DND-41 (cell line): ENCODE data around the gene KRTAP17-1.

ENCODE experiments used
- ATAC-seq: fragments of 200-7000 bp; cut with Tn5 transposase; 3 replicates; pipeline ENCODE4 v1.9.1; 2021; ENCODE audit warnings: low read depth; ENCODE audit not compliant: insufficient read depth
- DNase-seq: peaks from one replicate; pipeline ENCODE4 v3.0.0-alpha.2; 2020
- H2AFZ ChIP-seq: 2 replicates; pipeline ENCODE4 v1.6.0; 2012; ENCODE audit warnings: low read depth, low read length
- H3K27ac ChIP-seq: 2 replicates; pipeline ENCODE4 v1.5.1; 2012; ENCODE audit warnings: low read length, inconsistent platforms
- H3K27me3 ChIP-seq: fragments of 200-600 bp; sonication (generic); 2 replicates; pipeline ENCODE4 v1.6.0; 2012; ENCODE audit warnings: low read length, mild to moderate bottlenecking, inconsistent platforms; ENCODE audit not compliant: insufficient read depth, poor library complexity
- H3K36me3 ChIP-seq: 2 replicates; pipeline ENCODE4 v1.5.1; 2012; ENCODE audit warnings: low read length, inconsistent platforms; ENCODE audit not compliant: insufficient read depth
- H3K4me1 ChIP-seq: 2 replicates; pipeline ENCODE4 v1.5.1; 2012; ENCODE audit warnings: mild to moderate bottlenecking, low read length; ENCODE audit not compliant: insufficient read depth
- H3K4me2 ChIP-seq: 2 replicates; pipeline ENCODE4 v1.6.0; 2012; ENCODE audit warnings: mild to moderate bottlenecking, moderate library complexity, low read length, inconsistent platforms; ENCODE audit not compliant: insufficient read depth
- H3K4me3 ChIP-seq, 2 experiments: fragments of 200-600 bp in 1 of 2; shearing (Covaris generic) in 1 of 2; 2 replicates each; pipeline ENCODE4 v1.5.1; 2012 to 2016; ENCODE audit warnings: inconsistent platforms in 2 of 2, low read length in 2 of 2, mild to moderate bottlenecking in 2 of 2, low read depth in 1 of 2, moderate library complexity in 1 of 2
- H3K79me2 ChIP-seq: 2 replicates; pipeline ENCODE4 v1.6.0; 2012; ENCODE audit warnings: low read length, inconsistent platforms; ENCODE audit not compliant: insufficient read depth
- H3K9ac ChIP-seq: 2 replicates; pipeline ENCODE4 v1.6.0; 2012; ENCODE audit warnings: low read depth, mild to moderate bottlenecking, inconsistent platforms, low read length, moderate library complexity
- H3K9me3 ChIP-seq: 2 replicates; pipeline ENCODE4 v1.5.1; 2012; ENCODE audit warnings: low read length, moderate library complexity, mild to moderate bottlenecking, inconsistent platforms; ENCODE audit not compliant: insufficient read depth, severe bottlenecking
- H4K20me1 ChIP-seq: 2 replicates; pipeline ENCODE4 v1.6.0; 2012; ENCODE audit warnings: low read length; ENCODE audit not compliant: insufficient read depth
- EZH2 ChIP-seq: IDR thresholded peaks from 3 replicates; pipeline ENCODE4 v1.6.1; 2012; ENCODE audit warnings: borderline replicate concordance, low read depth, mild to moderate bottlenecking, moderate library complexity, low read length, inconsistent platforms; ENCODE audit not compliant: severe bottlenecking
- TF ChIP-seq, protein P1 (sequence below): IDR thresholded peaks from 2 replicates; pipeline ENCODE4 v1.5.1; 2012; ENCODE audit warnings: borderline replicate concordance, low read length, moderate library complexity, mild to moderate bottlenecking; ENCODE audit not compliant: poor library complexity, severe bottlenecking; ENCODE audit errors: extremely low read depth

KRTAP17-1 gene

DNA sequence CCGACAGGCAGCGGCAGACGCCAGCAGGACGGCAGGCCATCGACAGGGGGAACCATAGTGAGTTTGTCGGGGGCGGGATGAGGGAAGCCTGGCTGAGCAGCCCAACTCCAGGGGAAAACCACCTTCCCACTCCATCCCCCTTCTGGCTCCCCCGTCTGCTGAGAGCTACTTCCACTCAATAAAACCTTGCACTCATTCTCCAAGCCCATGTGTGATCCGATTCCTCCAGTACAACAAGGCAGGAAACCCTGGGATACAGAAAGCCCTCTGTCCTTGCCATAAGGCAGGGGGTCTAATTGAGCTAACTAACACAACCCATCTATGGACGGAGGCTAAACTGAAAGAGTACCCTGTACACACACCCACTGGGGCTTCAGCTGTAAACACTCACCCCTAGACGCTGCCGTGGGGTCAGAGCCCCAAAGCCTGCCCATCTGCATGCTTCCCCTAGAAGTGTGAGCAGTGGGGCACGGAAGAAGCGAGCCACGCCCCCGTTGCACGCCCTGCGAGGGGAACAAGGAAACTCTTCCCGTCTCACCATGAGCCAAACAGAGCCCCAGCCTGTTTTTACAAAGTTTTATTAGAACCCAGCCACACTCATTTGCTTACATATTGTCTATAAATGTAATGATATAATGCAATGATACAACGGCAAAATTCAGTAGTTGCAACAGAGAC, 16.9 kb downstream of the KRTAP17-1 start:
- Histone ChIP-seq H2AFZ (no peak overlapping the region), H3K27ac (no peak overlapping the region), H3K4me3 (no peak overlapping the region), H3K79me2 (no peaks in the 10 kb centered on the region), H3K9me3 (no peaks in the 10 kb centered on the region), H3K36me3 (no peaks in the 10 kb centered on the region), H3K4me2 (no peak overlapping the region), H4K20me1 (no peaks in the 10 kb centered on the region), H3K27me3 (peaks cover 6% of the 10 kb centered on the region), H3K4me1 (no peaks in the 10 kb centered on the region), H3K9ac (no peak overlapping the region)
- DNase-seq: no peak
- TF ChIP-seq EZH2: no peak
- TF ChIP-seq, protein P1, sequence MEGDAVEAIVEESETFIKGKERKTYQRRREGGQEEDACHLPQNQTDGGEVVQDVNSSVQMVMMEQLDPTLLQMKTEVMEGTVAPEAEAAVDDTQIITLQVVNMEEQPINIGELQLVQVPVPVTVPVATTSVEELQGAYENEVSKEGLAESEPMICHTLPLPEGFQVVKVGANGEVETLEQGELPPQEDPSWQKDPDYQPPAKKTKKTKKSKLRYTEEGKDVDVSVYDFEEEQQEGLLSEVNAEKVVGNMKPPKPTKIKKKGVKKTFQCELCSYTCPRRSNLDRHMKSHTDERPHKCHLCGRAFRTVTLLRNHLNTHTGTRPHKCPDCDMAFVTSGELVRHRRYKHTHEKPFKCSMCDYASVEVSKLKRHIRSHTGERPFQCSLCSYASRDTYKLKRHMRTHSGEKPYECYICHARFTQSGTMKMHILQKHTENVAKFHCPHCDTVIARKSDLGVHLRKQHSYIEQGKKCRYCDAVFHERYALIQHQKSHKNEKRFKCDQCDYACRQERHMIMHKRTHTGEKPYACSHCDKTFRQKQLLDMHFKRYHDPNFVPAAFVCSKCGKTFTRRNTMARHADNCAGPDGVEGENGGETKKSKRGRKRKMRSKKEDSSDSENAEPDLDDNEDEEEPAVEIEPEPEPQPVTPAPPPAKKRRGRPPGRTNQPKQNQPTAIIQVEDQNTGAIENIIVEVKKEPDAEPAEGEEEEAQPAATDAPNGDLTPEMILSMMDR: no peak
- no peak for ATAC-seq

DNA sequence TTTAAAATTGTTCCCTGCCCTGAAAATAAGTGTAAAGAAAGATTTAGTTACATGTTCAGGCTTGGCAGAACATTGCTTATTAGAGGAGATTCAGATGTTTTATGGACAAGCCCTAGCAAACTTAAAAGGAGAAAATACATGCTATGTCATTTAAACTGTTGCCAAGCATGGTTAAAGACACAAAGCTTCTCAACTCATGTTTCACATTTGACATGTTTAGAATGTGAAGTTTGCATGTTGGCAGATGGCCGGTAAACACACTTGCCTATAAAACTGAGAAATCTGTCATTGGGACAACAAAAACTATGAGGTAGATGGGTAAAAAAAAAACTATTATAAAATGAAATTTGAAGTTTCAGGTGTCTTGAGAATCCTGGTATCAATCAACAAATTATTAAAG, 18.7 kb downstream of the KRTAP17-1 start:
- no peak for DNase-seq
- Histone ChIP-seq H3K79me2 (no peaks in the 10 kb centered on the region), H3K27ac (no peak overlapping the region), H2AFZ (no peak overlapping the region), H3K4me2 (no peak overlapping the region), H4K20me1 (no peaks in the 10 kb centered on the region), H3K9me3 (no peaks in the 10 kb centered on the region), H3K36me3 (no peaks in the 10 kb centered on the region), H3K4me3 (no peak overlapping the region), H3K9ac (no peak overlapping the region), H3K27me3 (peaks cover 6% of the 10 kb centered on the region), H3K4me1 (no peaks in the 10 kb centered on the region)
- TF ChIP-seq EZH2: no peak
- TF ChIP-seq, protein P1: no peak
- ATAC-seq: no peak

- H3K27me3 ChIP-seq: peaks cover 5% of the 10 kb centered on the region
- TF ChIP-seq EZH2: no peak
- ATAC-seq: no peak
Measured at GRCh38 chr17:41294016-41294415, 21.5 kb downstream of the KRTAP17-1 start.

GRCh38 chr17:41287050-41287449, 28.5 kb downstream of the KRTAP17-1 start:
- DNase-seq: no peak

More at GRCh38 chr17:41294016-41294415, 21.5 kb downstream of the KRTAP17-1 start:
- no peaks in the 10 kb centered on the region for H3K36me3 ChIP-seq
- H3K9me3 ChIP-seq: no peaks in the 10 kb centered on the region
- no peak overlapping the region for H3K4me3 ChIP-seq
- no peak overlapping the region for H3K9ac ChIP-seq
- H3K79me2 ChIP-seq: no peaks in the 10 kb centered on the region
- H3K4me1 ChIP-seq: no peaks in the 10 kb centered on the region
- H4K20me1 ChIP-seq: no peaks in the 10 kb centered on the region
- H2AFZ ChIP-seq: no peak overlapping the region
- no peak for DNase-seq
- no peak overlapping the region for H3K4me2 ChIP-seq
- no peak overlapping the region for H3K27ac ChIP-seq

More at GRCh38 chr17:41287050-41287449, 28.5 kb downstream of the KRTAP17-1 start:
- Histone ChIP-seq H2AFZ (no peak overlapping the region), H3K27me3 (peaks cover 11% of the 10 kb centered on the region), H3K9ac (no peak overlapping the region), H4K20me1 (no peaks in the 10 kb centered on the region), H3K4me3 (no peak overlapping the region), H3K36me3 (no peaks in the 10 kb centered on the region), H3K4me1 (no peaks in the 10 kb centered on the region), H3K4me2 (no peak overlapping the region), H3K9me3 (no peaks in the 10 kb centered on the region), H3K79me2 (no peaks in the 10 kb centered on the region), H3K27ac (no peak overlapping the region)
- TF ChIP-seq, protein P1: no peak
- TF ChIP-seq EZH2: no peak
- no peak for ATAC-seq
